Stimulated activated CD8-positive, alpha-beta memory T cell treated with anti-CD3 and anti-CD28 coated beads, Interleukin-2, amount 100 ng/mL, for 48 hours (primary cell): ENCODE results near the gene TRAPPC1.

ENCODE experiments used
- DNase-seq, 2 donors: peaks; one replicate each; pipeline ENCODE4 v3.0.0-alpha.2; 2020; ENCODE audit warnings: low read depth in 2 of 2

TRAPPC1 gene

DNA sequence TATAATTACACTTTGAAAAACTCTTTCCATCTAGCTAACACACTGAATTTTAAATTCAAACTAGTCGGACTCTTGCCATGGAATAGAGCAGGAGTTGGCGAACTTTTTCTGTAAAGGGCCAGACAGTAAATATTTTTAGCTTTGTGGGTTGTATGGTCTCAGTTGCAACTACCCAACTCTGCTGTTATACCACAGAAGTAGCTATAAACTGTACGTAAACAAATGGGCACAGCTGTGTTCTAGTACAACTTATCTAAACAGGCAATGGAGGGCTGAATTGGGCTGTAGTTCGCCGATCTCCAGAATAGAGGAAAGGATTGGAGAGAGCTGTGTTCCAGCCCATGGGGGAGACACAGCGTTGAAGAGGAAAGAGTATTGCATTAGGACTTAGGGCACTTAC, 9.0 kb upstream of the TRAPPC1 start:
- DNase-seq: no peak

DNA sequence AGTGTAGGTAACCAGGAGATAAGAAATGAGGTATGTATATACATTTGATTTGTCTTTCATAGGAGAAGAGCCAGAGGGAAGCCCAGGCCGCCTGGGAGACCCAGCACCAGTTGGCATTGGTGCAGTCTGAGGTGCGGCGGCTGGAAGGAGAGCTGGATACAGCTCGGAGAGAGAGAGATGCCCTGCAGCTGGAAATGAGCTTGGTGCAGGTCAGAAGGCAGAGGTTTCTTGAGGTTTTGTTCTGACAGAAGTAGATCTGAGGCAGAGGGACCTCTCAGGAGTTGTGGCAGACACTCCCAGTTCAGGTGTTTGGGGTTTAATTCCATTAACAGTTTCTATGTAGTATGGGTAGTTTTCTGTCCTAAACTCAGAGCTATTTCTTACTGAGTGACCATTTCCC, 8.3 kb upstream of the TRAPPC1 start:
- no peak for DNase-seq

DNA sequence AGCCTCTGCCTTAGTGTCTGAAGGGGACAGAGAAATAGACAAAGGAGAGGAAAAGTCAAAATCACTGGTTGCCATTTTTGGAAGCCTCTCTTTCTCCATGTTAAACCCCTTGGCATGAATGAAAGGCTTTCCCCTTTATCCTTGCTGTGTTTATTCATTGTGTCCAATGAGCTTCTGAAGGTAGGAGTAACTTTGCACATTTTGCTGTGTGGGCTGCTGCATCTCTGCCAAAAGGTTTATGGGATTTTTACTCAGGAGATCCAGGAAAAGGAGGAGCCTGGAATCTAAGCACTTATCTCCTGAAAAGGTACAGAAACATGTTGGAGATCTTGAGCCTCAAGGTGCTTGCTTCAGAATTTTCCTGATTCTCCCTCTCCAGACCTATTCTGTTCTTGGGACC, 4.1 kb upstream of the TRAPPC1 start:
- no peak for DNase-seq

DNA sequence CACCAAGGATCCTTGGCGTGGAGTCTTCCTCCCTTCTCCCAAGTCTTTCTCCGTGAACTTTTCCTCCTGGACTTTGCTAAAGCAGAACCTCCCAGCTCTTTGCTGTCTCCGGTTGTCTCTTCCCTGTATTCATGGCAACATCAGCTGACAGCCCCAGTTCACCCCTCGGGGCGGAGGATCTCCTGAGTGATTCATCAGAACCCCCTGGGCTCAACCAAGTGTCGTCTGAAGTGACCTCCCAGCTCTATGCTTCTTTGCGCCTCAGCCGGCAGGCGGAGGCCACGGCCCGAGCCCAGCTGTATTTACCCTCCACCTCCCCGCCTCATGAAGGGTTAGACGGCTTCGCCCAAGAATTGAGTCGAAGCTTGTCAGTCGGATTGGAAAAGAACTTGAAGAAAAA, 1.2 kb upstream of the TRAPPC1 start:
- peak in 1 of 2 donors; percentile 19 for DNase-seq

DNA sequence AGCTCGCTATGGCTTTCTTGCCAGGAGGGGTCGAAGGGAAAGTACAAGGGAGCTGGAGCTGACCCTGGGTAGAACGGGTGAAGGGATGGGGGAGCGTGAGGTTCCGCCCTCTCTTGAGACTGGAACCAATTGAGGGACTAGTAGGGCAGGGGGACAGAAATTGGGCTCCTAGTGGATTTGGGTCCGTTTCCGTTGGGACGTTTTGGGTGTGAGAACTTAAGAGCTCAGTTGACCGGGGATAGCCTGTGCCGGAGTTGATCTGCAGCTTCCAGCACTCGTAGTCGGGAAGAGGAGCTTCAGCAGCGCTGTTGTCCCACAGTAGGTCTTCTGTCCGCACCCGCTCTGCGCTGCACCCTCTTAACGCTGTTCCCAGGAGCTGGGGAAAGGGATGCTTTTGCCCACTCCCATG, 741 bp upstream of the TRAPPC1 start:
- DNase-seq: no peak

DNA sequence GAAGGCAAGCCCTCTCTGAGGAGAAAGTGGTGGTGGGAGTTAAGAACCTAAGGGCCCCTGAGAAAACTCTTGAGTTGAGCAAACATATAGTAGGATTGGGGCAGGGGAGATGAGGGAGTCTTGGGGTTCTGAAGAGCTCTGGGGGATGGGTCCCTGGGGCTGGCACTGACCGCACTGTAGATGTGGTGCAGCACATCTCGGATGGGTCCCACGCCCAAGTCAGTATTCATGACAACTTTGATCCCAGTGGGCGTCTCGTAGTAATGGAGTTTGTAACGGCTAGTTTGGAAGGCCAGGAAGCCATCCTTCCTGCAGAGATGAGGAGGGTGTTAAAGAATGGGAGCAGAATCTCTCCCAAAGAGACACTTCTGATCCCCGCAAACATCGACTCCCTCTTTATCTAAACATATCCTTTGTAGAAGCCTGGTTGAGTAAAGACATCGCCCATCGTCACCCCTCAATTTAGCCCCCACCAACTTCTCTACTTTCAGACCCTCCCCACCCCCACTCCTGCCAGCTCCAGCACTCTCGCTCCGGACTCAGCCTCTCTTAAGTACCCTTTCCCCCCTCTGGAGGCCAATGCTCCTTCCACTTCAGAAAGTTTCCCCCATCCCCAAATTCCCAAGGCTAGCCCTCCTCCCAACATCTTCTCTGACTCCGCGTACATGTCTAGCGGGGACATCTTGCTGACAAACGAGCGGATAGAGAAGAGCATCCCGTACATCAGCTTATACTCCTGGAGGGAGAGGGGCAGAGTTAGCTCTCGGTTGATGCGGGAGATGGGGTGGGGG, 710 bp downstream of the TRAPPC1 start:
- DNase-seq: no peak

DNA sequence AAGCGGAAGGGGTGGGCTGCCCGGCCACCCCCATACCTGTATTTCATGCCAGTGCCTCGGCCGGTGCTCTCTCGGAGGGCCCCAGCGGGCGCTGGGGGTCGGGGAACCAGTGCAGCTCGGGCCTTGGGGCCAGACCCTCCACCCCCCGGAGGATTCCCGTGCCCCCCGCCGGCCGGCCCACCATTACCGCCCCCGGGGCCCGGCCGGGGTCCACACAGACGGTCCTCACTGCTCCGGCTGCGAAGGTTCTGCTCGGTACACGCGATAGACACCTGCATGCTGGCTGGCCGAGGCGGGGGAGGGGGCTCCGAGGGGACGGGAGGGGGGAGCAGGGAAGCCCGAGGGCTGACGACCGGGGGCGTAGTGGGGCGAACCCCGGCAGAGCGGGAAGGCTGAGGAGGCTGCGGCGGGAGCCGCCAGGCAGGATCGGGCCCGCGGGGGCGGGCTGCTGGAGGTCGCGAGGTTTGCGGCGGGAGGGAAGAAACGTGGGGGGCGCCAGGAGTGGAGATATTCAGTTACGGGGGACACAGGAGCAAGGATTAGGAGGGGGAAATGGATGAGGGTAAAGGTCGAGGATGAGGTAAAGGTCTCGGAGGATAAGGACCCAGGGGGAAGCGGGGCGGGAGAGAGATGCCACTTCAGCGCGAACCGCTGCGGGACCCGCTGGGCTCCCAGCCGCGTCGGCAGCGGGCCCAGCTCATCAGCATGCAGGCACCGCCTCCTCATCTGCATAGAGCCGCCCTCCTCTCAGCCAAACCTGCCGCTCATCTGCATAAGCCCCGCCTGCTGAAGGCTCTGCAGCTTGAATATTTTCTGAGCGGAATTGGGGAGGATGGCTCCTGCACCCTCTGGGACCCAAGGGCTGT, 2.4 kb downstream of the TRAPPC1 start, which contains the start of gene KCNAB3:
Gene KCNAB3 (minus strand): TSS at position 699 of the 866 bp plus-strand sequence. CDS start 421 bp downstream, at position 278.
- peak in 1 of 2 donors; percentile 16 for DNase-seq

DNA sequence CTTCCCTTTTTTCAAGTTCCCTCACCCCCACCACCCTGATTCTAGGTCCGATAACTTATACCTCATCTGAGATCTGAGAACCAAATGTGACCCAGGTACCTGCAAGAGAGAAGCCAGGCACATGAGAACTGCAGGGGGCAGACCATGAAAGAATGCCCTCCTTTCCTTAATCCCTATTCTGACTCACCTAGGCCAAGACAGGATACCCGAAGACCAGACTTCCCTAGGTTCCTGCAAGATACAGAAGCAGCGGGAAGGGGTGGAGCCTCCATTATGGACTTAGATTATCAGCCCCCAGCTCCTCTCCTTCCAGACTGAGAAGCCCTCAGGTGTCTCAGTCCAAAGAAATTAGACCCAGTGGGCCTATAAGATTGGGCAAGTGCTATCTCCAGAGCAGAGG, 4.2 kb downstream of the TRAPPC1 start:
- DNase-seq: no peak

DNA sequence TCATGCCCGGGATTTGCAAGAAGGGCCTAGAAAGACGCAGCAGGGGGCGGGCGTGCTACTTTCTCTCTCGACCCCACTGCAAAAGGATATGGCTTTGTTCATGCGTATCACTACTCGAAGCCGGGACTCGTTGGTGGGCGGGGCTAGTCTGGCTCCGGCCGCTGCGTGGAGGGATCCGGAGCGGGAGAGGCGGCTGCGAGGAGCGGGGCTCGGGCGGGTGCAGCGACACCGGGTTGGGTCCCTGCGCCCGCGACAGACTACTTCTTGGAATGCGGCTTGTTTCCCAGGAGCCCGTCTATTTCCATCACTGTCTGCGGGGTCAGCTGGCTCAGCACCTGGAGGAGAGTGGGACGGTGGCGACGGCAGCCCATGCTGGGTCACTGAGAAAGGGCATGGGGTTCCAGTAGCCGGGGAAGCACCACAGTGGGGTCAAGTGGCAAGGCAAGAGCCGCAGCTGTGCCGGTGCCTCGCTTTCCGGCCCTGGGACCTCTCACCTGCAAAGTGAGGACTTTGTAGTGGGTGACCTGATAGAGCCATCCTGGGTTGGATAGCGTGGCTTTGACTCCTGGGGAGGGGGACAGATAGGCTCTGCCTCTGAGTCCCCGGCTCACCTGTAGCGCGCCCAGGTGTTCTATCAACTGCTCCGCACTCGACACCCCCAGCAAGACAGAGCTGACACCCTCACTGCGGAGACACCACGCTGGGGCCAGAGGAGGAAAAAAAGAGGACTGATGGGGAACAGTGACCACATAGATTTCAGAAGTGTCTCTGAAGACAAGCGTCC, 8.7 kb downstream of the TRAPPC1 start:
- DNase-seq: peak; percentile 58 to 75

DNA sequence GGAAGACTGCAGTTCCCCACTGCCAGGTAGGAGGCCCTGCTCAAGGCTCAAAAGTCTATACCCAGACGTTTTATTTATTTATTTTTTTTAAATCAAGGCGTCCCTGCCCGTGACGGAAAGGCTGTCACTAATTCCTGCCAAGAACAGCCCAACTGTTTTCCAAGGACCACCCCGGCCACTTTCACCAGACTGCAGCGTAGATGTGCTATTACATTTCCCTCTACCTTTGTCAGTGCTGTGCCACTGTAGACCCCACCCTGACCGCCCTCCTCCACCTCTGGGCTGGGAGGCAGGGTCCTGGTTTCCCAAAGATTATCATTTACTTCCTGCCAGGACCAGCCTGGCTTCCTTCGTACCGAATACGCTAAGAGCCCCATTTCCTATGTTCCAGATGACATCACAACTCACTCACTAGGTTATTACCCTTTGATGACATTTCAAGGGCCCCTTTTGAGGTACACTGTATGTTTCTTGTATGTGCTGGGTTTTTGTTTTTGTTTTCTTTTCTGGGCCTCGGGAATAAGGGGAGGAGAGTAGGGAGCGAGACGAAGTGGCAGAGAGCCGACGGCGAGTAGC, 9.4 kb downstream of the TRAPPC1 start:
- DNase-seq: no peak

DNA sequence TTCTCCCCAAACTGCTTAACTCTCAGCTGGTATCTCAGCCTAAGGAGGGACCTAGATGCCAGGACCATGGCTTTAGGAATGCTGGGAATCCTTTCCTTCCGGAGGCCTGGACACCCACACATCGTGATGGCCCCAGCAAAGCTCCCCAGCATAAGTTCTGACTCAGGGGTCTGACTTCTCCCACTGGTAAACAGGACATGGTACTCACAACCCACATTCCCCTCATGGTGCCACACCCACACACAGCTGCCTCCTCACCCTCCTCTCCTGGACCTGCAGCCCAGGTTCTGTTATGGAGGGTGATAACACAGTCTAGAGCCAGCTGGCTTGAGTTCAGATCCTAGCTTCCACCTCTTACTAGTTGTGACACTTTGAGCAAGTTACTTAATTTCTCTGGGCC, 14.9 kb downstream of the TRAPPC1 start:
- no peak for DNase-seq

DNA sequence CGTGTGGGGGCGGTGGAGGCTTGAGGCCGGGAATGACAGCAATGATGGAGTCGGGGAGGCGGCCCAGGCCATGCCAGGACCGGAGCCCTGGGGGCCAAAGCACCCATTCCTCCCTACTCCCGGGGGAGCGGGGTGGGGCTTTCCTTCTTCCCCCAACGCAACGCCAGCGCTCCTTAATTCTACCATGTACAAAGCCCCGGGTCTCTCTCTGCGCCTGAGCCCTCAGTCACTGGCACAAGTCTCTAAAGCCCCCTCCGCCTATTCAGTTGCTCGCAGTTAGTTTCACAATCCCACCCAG, 15.4 kb downstream of the TRAPPC1 start:
- DNase-seq: no peak

DNA sequence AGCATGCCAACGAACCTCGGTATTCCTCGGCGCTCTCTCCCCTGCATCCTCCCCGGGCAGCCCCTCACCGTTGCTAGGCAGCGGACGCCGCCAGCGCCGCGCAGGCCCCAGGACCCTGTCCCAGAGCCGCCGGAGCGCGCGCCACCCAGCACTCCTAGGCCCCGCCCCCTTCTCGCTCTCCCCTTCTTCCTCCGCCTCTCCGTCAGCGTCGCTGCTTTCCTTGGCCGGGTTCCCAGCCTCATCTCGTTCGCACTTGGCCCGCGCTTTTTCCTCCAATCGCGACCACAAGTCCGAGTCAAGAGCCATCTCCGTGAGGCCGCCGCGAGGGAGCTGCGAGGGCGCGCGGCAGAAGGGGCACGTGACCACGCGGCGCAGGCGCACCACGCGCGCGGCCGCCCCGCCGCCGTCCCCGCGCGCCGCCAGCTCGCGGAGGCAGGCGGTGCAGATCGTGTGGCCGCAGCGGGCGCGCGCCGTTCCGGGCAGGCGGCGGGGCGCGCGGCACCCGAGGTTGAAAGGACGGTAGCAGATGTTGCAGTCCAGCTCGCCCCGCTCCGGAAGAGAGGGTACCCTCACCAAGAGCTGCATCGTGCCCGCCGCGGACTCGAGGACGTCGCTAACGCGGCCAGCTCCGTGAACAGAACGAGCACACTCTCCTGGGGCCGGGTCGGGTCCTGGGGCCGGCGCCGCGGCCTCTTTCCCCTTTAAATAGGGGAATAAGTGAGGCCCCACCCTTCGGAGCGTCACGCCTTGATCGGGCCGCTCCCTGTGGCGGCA, 15.9 kb downstream of the TRAPPC1 start, which contains the start of gene RNF227:
Gene RNF227 (minus strand): TSS at position 679 of the 774 bp plus-strand sequence. CDS start 94 bp downstream, at position 585.
- peak; percentile 80 to 86 for DNase-seq

DNA sequence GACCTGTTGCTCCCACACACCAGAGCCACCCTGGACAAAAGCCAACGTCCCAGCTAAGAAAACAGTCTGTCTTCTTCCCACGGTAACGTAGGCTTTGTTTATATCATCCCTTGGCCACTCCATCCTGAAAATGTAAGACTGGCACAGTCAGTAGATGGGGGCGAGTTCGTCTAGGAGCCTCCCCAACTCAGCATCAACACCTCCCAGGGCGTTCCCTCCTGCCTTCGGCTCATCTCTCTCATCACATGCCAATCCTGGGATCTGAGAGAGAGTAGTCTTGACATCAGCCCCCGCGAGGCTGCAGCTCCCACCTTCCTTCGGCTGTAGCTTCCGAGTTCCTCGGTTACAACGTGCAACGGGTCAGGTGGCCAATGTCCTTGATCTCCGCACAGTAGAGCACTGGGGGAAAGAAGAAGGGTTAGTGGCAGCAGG, 16.6 kb downstream of the TRAPPC1 start:
- no peak for DNase-seq

DNA sequence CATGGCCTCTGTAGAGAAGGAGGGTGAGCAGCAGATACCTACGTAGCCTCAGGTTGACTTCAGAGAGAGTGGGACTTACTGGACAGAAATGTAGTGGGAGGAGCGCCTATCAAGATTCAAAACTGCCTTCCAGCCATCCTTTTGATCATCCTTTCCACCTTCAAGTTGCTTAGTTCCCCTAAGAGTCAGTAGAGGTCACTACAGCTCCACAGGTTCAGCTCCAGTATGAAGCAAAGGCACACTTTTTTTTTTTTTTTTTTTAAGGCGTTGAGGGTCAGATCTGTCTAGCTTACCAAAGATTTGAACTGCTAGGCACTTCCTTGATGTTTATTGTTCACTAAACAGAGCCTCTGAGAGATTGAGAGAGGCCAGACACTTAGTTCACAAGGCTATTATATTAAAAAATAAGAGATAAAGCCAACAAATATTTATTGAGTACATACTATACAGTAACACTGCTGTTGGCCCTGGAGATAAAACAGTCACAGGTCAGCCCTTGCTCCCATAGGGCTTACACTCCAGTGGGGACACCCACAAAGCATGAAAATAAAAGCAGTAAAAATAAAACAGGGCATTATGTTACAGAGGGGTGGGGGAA, 18.7 kb downstream of the TRAPPC1 start:
- no peak for DNase-seq

DNA sequence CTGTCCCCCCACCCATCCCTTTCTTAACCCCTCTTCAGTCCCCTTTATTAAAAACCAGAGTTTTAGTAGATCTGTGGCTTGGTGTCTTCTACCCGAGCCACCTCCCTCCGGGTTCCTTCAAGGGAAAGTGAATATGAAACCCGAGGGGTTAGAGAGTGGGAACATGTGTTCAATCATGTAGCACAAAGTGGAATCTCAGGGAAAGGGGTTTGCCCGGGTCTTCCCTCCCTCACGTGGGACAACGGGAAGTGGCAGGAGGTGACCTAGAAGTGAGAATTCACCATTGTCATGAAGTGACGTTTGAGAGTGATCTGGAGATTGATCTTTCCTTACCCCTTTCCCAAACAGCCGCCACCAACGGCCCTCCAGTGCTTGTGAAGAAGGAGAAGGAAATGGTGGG, 20.6 kb downstream of the TRAPPC1 start:
- DNase-seq: no peak

DNA sequence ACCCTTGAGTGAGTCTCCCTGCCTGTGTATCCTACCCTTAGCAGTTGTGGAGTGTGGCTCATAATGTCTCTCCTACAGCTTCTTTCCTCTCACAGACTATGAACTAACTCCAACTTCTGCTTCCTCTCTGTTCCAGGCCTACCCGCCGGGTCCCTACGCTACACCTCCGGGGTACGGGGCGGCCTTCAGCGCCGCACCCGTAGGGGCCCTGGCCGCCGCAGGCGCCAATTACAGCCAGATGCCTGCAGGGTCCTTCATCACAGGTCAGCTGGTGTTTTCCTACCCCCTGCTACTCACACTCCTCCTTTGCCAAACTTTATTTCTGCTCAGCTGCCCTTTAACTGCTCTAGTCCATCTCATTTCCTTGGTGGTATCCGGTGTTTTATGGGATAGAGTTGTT, 21.0 kb downstream of the TRAPPC1 start:
- DNase-seq: no peak

DNA sequence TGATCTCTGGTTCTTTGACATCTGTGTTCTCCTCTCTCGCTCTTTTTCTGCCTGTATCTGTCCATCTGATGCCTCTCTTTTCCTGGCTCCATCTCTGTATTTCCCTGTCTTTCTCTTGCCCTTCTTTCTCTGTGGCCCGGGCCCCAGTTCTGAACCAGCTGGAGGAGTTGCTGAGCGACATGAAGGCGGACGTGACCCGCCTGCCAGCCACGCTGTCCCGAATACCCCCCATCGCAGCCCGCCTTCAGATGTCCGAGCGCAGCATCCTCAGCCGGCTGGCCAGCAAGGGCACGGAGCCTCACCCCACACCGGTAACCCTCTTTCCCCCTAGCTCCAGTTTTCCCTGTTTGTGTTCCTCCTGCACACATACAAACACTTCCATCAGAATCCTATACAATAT, 21.5 kb downstream of the TRAPPC1 start:
- no peak for DNase-seq

DNA sequence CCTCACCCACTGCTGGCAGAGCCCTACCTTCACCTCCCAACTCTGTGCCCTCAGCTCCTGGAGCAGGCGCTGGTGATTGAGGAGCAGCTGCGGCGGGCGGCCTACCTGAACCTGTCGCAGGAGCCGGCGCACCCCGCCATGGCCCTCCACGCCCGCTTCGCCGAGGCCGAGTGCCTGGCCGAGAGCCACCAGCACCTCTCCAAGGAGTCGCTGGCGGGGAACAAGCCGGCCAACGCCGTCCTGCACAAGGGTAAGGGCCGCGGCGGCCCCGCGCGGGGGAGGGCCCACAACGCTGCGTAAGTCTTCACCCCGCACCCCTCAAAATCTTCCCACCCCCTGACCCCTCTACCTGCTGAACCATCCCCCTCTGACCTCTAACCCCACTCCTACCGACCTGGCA, 22.7 kb downstream of the TRAPPC1 start:
- no peak for DNase-seq
